ENCODE results near the gene CAMKMT.
A peak's percentile ranks its signal among the peaks of the same experiment; 100 is the strongest.

CAMKMT gene

DNA sequence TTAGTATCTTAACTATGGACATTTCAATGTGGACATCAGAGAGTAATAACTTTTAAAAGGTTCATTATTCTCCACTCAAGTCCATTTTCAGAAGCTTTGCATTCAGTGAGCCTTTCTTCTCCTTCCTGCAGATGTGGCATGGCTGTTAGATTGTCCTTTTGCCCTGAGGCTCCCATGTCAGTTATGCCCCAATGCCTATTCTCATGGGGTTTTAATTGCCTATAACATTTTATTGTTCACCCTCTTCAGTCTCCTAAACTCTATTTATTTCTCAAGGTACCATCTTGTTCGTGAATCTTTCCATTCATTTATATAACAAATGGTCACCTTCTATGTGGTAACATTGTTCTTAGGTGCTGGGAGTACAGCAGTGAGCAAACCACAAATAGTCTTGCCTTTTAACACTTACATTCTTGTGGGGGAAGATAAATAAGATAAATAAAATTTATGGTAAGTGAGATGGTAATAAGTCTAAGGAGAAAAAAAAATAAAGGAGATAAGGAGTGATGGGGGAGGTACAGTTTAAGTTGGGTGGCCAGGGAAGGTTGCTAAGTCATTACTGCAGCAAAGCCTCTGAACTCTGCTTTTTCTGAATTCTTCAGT, 301.8 kb downstream of the CAMKMT start:
- no peak for DNase-seq

GRCh38 chr2:44668336-44668735, 306.6 kb downstream of the CAMKMT start:
- DNase-seq = peak; percentile 27

- no peak for DNase-seq
Measured at GRCh38 chr2:44671276-44671675, 309.5 kb downstream of the CAMKMT start.

GRCh38 chr2:44671916-44672315, 310.2 kb downstream of the CAMKMT start:
- no peak for DNase-seq

DNA sequence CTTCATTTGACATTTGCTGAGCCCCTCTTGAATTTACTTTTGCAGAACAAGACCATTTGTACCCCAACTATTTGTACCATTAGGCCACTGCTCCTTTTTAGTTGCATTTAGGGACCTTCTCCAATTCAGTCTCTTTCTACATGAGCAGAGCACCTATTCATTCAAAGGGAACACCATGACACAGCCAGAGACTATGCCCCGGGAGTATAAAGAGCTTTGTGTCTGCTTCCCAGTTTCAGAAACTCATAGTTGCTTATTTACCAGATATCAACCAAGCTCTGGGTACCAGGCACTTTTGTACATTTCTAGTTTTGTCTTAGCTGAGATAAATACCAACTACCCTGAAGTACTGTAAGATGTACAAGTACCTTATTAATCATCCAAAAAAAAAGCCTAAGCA, 310.7 kb downstream of the CAMKMT start:
- no peak for DNase-seq

GRCh38 chr2:44674473-44675284, 312.9 kb downstream of the CAMKMT start:
- DNase-seq = no peak

DNA sequence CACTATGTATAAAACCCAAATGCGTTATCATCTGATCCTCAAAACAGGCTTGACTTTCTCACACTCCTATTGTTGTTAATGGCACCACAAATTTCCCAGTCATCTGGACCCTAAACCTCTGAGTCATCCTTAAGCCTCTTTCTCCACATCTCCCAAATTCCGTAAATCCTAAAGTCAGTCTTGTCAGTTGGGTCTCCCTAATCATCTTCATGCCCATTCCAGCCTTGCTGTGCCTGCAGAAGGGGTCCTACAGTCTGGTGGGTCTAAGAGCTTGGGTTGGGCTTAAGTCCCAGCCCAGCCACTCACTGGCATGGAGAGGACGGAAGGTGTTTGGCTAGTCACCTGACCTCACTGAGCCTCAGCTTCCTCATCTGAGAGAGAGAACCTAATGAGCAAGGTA, 314.6 kb downstream of the CAMKMT start:
- DNase-seq = no peak

- DNase-seq = peak; percentile 49
Measured at GRCh38 chr2:44679584-44679983, 317.8 kb downstream of the CAMKMT start.

GRCh38 chr2:44679990-44680389, 318.2 kb downstream of the CAMKMT start:
- peak; percentile 49 for DNase-seq

- DNase-seq = peak; percentile 44
Measured at GRCh38 chr2:44680424-44680971, 318.8 kb downstream of the CAMKMT start.

DNA sequence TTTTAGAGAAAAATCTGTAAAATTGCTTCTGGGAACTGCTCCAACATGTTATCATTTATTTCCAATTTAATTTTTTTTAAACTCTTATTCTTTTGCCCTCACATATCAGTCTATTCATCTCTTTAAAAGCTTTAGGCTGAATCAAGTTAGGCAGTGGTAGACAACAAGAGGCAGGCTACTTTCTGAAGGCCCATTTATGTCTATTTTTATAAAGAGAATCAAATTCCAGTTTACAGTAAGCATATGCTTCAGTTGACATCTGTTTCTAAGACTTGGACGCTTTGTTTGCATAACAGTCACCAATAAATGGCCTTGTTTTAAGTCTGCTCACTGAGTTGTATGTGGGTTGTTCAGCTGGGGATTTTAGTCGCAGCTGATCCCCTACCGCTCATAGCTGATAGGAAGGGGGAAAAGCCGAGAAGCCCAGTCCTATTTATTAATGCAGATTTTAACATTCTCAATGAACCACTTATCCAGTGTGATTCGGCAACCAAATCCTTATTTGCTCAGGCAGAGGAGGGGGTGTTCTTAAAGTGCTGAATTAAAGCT, 319.3 kb downstream of the CAMKMT start:
- DNase-seq = peak; percentile 93

DNA sequence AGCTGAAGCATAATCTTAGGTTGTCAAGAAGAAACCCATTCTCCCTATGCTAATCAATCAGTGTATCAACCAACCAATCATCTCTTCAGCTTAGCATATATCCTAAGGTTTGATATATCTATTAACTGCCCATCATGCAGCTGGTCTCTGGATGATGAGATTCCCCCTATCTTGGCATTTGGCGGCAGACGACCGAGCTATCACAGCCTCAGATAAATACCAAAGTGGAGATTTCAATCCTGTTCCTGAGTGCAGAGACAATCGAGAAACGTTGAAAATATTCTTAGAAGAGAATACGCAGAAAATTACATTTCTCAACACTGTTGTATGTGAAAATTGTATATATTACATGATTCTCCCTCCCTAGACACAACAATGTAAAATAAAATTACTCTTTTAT, 320.7 kb downstream of the CAMKMT start:
- no peak for DNase-seq

DNA sequence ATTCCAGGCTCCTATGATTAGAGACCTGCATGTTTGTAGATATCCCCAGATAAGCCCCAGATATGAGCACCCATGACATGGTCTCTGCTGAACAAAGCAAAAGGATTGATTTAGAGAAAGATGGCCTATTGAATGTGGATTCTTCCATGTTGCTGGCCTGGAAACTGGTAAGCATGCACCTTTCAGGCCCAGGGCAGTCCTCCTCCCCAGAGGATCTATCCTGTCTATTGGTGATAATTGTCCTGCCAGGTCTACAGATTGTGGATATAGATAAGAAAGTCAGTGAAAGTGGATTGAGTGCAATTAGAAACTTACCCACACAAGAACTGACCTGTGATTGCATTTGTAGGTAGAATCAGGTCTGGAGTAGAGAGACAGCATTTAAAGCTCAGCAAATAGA, 322.8 kb downstream of the CAMKMT start:
- DNase-seq = no peak

DNA sequence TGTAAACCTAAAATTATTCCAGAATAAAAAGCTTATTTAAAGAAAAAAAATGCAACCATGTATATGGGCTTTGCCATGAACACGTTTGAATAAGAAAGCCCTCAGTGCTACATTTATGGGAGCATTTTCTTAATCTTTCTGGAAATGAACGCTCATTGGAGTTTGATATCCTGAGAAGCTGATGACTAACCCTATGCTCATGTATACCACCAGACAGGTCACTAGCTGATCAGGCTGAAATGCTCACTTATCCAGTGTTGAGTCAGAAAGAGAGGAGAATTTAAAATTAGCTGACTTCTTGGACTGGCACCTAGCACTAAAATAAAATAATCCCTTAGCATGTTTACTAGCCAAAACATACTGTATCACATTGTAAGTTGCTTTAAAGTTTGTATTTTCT, 324.8 kb downstream of the CAMKMT start:
- DNase-seq = no peak

DNA sequence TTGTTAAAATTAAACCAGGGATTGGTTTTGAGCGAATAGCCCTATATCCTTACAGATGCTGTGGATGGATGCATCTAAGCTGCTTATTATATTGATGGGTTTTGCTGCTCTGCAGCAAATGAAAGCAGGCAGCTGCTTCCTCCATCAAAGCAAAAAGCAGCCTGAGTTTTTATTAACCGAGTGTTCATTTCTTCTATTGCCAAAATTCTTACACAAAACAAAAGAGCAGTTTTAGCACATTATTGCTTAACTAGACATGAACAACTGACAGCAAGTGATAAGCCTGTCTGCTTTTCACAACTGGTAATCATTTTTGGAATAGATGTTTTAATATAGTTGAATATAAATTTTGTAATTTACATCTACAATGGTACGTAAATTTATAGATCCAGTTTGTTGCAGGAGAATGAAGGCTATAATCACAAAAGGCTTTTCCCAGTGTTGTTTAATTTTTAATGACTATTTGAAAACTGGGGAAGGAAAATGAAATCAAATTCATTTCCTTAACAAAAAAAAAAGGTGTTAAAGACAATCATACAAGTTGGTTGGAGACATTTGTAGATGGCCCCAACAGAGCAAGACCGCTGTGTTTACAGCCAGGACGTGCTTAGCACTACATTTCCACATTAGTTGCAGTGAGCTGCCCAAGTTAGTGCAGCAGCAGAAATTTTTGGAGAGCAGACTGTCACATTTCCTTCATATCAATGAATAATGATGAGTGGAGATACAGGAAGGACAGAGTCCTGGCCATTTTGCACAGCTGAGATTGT, 326.1 kb downstream of the CAMKMT start:
- no peak for DNase-seq

GRCh38 chr2:44688456-44689124, 326.8 kb downstream of the CAMKMT start:
- DNase-seq = no peak

DNA sequence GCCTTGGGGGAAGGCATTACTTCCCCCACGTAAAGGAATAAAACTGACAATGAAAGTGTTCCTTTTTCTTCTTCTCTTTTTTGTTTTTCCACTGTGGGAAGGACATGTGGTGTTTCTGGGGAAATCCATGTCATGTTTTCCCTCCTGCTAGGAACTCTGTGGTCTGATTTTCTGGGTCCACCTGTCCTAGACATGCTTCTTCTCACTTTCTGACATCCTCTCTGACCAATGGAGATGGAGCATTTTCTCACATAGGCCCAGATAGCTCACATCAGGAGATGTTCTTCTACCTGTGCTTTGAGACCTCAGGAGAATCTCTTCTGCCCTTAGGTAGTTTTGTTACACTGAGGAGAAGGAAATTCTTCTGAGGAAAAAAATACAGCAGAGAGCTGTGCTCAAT, 327.8 kb downstream of the CAMKMT start:
- DNase-seq = no peak

DNA sequence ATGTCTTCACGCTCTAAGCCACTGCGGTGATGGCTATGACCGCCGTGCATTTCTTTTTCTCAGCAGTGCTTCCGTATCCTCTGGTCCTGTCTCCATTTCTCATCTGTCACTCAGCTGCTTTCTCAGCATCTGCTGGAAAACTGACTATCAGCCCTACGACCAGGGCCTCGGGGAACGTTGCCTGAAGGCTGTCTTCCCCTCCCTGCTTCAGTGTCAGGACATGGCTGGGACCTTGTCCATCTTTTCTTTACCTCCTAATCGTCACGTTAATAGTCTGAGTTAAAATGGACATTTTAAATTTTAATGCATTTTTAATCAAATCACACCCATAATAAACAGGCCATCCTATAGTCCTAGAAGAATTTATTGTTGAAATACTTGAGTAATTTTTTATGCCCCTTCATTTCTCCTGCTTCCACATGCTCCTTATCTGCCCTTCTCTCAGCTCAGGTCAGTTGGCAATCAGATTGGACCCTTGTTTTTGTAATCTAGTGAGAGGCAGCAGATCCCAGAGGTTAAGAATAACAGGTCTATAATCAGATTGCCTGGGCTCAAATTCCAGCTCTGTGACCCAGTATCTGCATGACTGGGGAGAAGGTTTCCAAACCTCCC, 329.5 kb downstream of the CAMKMT start:
- DNase-seq = no peak

DNA sequence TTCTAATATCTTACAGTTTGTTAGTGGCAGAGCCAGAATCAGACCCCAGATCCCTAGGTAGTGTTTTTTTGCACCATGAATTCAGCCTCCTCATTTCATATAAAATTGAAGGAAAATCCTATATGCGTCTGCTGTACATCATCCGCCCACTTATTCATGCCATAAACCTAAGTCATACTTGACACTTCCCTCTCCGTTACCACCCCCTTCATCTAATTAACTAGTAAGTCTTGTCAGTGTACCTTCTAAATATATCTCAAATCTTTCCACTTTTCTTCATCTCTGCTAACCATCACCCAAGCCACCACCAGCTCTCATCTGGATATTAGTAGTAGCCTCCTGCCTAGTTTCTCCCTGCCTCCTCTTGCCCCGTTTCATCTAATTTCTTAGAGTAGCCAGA, 331.1 kb downstream of the CAMKMT start:
- no peak for DNase-seq

GRCh38 chr2:44700824-44701223, 339.1 kb downstream of the CAMKMT start:
- DNase-seq = no peak

GRCh38 chr2:44705356-44705755, 343.6 kb downstream of the CAMKMT start:
- DNase-seq = no peak

DNA sequence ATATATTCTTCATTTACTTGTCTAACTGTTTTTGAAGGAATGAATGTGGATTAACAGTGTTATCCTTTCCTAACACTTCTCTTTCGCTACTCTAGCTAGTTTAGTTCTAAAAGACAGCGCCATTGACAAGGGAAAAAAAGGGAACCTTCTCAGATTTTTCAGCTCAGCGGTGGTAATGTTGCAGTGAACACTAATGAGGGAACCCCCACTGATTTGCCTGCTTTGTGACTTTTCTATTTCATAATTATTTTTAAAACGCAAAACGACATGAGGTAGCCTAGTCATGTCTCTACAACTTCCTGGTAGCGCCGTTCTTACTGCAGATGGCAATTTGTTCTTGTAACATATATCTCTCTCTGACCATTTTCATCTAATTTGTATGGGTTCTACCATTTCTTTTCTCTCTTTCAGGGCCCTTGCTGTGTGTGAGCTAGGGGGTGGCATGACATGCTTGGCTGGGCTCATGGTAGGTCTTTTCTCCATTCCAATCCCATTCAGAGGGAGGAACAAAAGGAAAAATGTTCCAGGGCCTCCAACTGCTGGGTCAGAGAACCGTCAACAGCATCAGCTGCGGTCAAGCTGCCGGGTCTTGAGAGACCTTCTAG, 344.2 kb downstream of the CAMKMT start:
- no peak for DNase-seq

Measured in NCI-H2171 treated with DMSO at 0.1 percent for 48 hours (cell line).